Stimulated activated CD4-positive, alpha-beta T cell treated with anti-CD3 and anti-CD28 coated beads, TNF-alpha, amount 100 ng/mL, for 48 hours (primary cell): ENCODE measurements around the gene B4GALNT2.
"Not testable (repeated sequence)": the region's sequence is repeated elsewhere in the genome, so short reads cannot be mapped to it uniquely, and the experiment has no call there.

ENCODE experiments used
- DNase-seq, 3 donors: peaks; one replicate each; pipeline ENCODE4 v3.0.0-alpha.2; 2020; ENCODE audit warnings: low read depth in 3 of 3

B4GALNT2 gene

GRCh38 chr17:49180998-49181635 is 48.5 kb downstream of the B4GALNT2 start:
- DNase-seq, result no peak

GRCh38 chr17:49183341-49183740 is 50.8 kb downstream of the B4GALNT2 start:
- DNase-seq, result no peak

GRCh38 chr17:49183801-49184200 is 51.2 kb downstream of the B4GALNT2 start:
- DNase-seq, result no peak

- DNase-seq, result not testable (repeated sequence)
Observed at GRCh38 chr17:49184522-49184921, 52.0 kb downstream of the B4GALNT2 start.

- DNase-seq, result not testable (repeated sequence)
Observed at GRCh38 chr17:49185381-49185780, 52.8 kb downstream of the B4GALNT2 start.

GRCh38 chr17:49187301-49187700 is 54.7 kb downstream of the B4GALNT2 start:
- no peak for DNase-seq

- DNase-seq, result no peak
Observed at GRCh38 chr17:49190932-49191331, 58.4 kb downstream of the B4GALNT2 start.

- DNase-seq, result no peak
Observed at GRCh38 chr17:49191409-49191916, 58.9 kb downstream of the B4GALNT2 start.

GRCh38 chr17:49191917-49192741 is 59.6 kb downstream of the B4GALNT2 start:
- peak; percentile 81 to 93 (median 88) for DNase-seq

- DNase-seq, result no peak
Observed at GRCh38 chr17:49193513-49194296, 61.1 kb downstream of the B4GALNT2 start.

GRCh38 chr17:49194297-49194607 is 61.7 kb downstream of the B4GALNT2 start:
- DNase-seq, result no peak

- DNase-seq, result no peak
Observed at GRCh38 chr17:49195751-49196150, 63.2 kb downstream of the B4GALNT2 start.

GRCh38 chr17:49196520-49196919 is 64.0 kb downstream of the B4GALNT2 start:
- no peak for DNase-seq

GRCh38 chr17:49197346-49197998 is 64.9 kb downstream of the B4GALNT2 start:
- no peak for DNase-seq

GRCh38 chr17:49198211-49198610 is 65.6 kb downstream of the B4GALNT2 start:
- no peak for DNase-seq

- DNase-seq, result no peak
Observed at GRCh38 chr17:49200423-49201083, 68.0 kb downstream of the B4GALNT2 start.

GRCh38 chr17:49201481-49201927 is 68.9 kb downstream of the B4GALNT2 start:
- DNase-seq, result no peak

GRCh38 chr17:49203796-49204195 is 71.2 kb downstream of the B4GALNT2 start:
- no peak for DNase-seq

GRCh38 chr17:49204516-49204915 is 71.9 kb downstream of the B4GALNT2 start:
- no peak for DNase-seq

GRCh38 chr17:49209061-49209571 is 76.5 kb downstream of the B4GALNT2 start:
- no peak for DNase-seq
